CD4-positive, alpha-beta T cell (primary cell): Measurements from ENCODE around the gene C2orf74. TPM values are rescaled to one million over a fixed set of nuclear protein-coding genes. Genes with fewer than 3 reads are reported as not detected.

ENCODE experiments used
- ATAC-seq: fragments of 200-7000 bp; cut with Tn5 transposase; one replicate; pipeline ENCODE4 v1.10.0; 2022; ENCODE audit warnings: mild to moderate bottlenecking; ENCODE audit not compliant: poor library complexity
- CTCF ChIA-PET: fragments of 350-600 bp; sonication (Branson Sonifier 250); formaldehyde crosslinking; loops from one replicate; lab custom pipeline; 2021; ENCODE audit warnings: antibody characterized with exemption, inconsistent platforms; lab: Charles Lee
- POLR2A ChIA-PET: fragments of 350-600 bp; sonication (Branson Sonifier 250); formaldehyde crosslinking; loops from one replicate; lab custom pipeline; 2021; ENCODE audit warnings: antibody characterized with exemption, inconsistent platforms; lab: Charles Lee
- DNase-seq, 14 experiments: peaks; one replicate each; pipeline ENCODE4 v3.0.0-alpha.2; 2013 to 2020; ENCODE audit warnings: mixed read lengths in 2 of 14
- H3K27ac ChIP-seq, 2 donors: one replicate each; pipeline versions ENCODE4 v1.5.1 to v1.7.0; 2013; ENCODE audit warnings: low read length in 2 of 2, low read depth in 1 of 2, mild to moderate bottlenecking in 1 of 2
- H3K27me3 ChIP-seq, 2 experiments: 1 replicate in 1 of 2; 2 replicates in 1 of 2; pipeline versions ENCODE4 v1.6.1 to v1.7.0; 2013; ENCODE audit warnings: low read length in 2 of 2, control low read depth in 1 of 2, mild to moderate bottlenecking in 1 of 2, moderate library complexity in 1 of 2; ENCODE audit not compliant: insufficient read depth in 2 of 2, control insufficient read depth in 1 of 2
- H3K36me3 ChIP-seq: one replicate; pipeline ENCODE4 v1.6.1; 2013; ENCODE audit warnings: low read length, control low read depth; ENCODE audit not compliant: insufficient read depth
- H3K4me1 ChIP-seq: one replicate; pipeline ENCODE4 v1.6.1; 2013; ENCODE audit warnings: low read length, control low read depth; ENCODE audit not compliant: insufficient read depth
- H3K4me3 ChIP-seq: one replicate; pipeline ENCODE4 v1.5.1; 2013; ENCODE audit warnings: mild to moderate bottlenecking, low read length, moderate library complexity
- H3K9me3 ChIP-seq, 2 experiments: 1 replicate in 1 of 2; 2 replicates in 1 of 2; pipeline versions ENCODE4 v1.6.1 to v1.7.0; 2013; ENCODE audit warnings: low read length in 2 of 2, mild to moderate bottlenecking in 2 of 2, control low read depth in 1 of 2, moderate library complexity in 1 of 2; ENCODE audit not compliant: control insufficient read depth in 1 of 2, insufficient read depth in 1 of 2
- H3K27ac Mint-ChIP-seq: one replicate; pipeline ENCODE4 v1.8.0; 2020; ENCODE audit warnings: mixed read lengths
- H3K27me3 Mint-ChIP-seq: one replicate; pipeline ENCODE4 v1.8.0; 2021; ENCODE audit warnings: mixed read lengths
- H3K36me3 Mint-ChIP-seq: one replicate; pipeline ENCODE4 v1.8.0; 2021; ENCODE audit warnings: low read depth, mixed read lengths
- H3K4me1 Mint-ChIP-seq: one replicate; pipeline ENCODE4 v1.8.0; 2021; ENCODE audit warnings: low read depth, mixed read lengths
- H3K4me3 Mint-ChIP-seq: one replicate; pipeline ENCODE4 v1.8.0; 2020; ENCODE audit warnings: mild to moderate bottlenecking, mixed read lengths
- H3K9me3 Mint-ChIP-seq: one replicate; pipeline ENCODE4 v1.8.0; 2020; ENCODE audit warnings: mixed read lengths
- intact Hi-C, 2 experiments: fragments of 100-400 bp; cut with DNase I in 1 of 2; cut with micrococcal nuclease in 1 of 2; formaldehyde crosslinking; loops; one replicate each; pipeline versions ENCODE4 v1.15.1 to v1.9.0; 2023 to 2025; cut with DNase I, micrococcal nuclease
- total RNA-seq, 174 experiments: library from RNA in 2 of 174; stranded (reverse) in 2 of 174; gene quantifications; one replicate each; pipeline ENCODE4 v1.2.3 and lab custom pipeline; 2021 to 2026
- TF ChIP-seq, protein P1 (sequence below): fragments of 200-600 bp; IDR thresholded peaks from one replicate; pipeline ENCODE4 v1.8.0; 2022; ENCODE audit warnings: antibody characterized with exemption, mild to moderate bottlenecking

C2orf74 gene
- total RNA-seq, 2 experiments from 2014 or later = 1.7 to 2.0 TPM

DNA sequence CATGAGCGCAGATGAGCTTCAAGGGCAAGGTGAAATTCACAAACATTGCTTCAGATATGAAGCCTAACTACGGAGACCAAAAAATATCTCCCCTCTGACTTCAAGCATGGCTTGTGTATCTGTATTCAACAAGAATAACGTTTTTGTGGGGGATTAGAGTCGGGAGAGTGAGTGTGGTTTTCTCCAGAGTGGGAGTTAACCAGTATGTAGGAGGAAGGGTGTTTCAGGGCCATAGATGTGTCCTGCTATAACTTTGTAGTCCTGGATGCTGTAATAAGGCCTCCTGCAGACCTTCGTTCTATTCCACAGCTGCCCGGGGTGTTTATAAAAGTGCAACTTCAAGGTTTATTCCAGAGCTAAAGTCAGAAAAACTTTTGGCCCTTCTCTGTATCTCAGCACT lies 12.9 kb upstream of the C2orf74 start:
- Histone ChIP-seq H3K4me3 (no peak overlapping the region), H3K4me1 (peaks cover 12% of the 10 kb centered on the region), H3K27ac (no peak overlapping the region), H3K27me3 (no peaks in the 10 kb centered on the region), H3K9me3 (no peaks in the 10 kb centered on the region), H3K36me3 (peaks cover 10% of the 10 kb centered on the region)
- ChIA-PET CTCF (no interaction called here), POLR2A (interaction anchor here (0.6 kb wide), 1 partner anchor 27 kb away, joined by 3 read pairs; no protein-coding TSS in a partner anchor)
- Mint-ChIP-seq H3K4me1 (peaks cover 7% of the 10 kb centered on the region), H3K27ac (no peak overlapping the region), H3K27me3 (no peaks in the 10 kb centered on the region), H3K9me3 (no peaks in the 10 kb centered on the region), H3K36me3 (peaks cover 41% of the 10 kb centered on the region), H3K4me3 (no peak overlapping the region)
- intact Hi-C loops = loop anchor here in 1 of 2 experiments (10.0 kb wide), 2 partner anchors 134 to 616 kb away; partner anchors contain the start of genes PEX13 and PUS10
- DNase-seq = no peak
- TF ChIP-seq, protein P1, sequence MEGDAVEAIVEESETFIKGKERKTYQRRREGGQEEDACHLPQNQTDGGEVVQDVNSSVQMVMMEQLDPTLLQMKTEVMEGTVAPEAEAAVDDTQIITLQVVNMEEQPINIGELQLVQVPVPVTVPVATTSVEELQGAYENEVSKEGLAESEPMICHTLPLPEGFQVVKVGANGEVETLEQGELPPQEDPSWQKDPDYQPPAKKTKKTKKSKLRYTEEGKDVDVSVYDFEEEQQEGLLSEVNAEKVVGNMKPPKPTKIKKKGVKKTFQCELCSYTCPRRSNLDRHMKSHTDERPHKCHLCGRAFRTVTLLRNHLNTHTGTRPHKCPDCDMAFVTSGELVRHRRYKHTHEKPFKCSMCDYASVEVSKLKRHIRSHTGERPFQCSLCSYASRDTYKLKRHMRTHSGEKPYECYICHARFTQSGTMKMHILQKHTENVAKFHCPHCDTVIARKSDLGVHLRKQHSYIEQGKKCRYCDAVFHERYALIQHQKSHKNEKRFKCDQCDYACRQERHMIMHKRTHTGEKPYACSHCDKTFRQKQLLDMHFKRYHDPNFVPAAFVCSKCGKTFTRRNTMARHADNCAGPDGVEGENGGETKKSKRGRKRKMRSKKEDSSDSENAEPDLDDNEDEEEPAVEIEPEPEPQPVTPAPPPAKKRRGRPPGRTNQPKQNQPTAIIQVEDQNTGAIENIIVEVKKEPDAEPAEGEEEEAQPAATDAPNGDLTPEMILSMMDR = no peak
- no peak for ATAC-seq

DNA sequence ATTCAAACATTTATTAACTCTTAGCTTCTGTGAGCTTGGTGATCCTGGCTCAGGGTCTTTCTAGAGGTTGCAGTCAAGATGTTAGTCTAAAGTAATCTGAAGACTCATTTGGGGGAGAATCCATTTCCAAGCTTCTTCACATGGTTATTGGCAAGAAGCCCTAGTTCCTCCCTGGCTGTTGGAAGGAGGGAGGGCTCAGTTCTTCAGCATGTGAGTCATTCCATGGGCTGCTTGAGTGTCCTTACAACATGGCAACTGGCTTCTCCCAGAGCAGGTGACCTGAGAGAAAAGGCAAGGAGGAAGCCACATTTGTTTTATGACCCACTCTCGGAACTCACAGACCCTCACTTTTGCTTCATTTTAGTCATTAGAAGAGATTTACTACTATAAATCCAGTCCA lies 10.6 kb upstream of the C2orf74 start:
- H3K27me3 ChIP-seq = no peaks in the 10 kb centered on the region
- intact Hi-C loops = no loop called here
- Mint-ChIP-seq H3K36me3 (peaks cover 47% of the 10 kb centered on the region), H3K4me3 (no peak overlapping the region), H3K27ac (no peak overlapping the region), H3K27me3 (no peaks in the 10 kb centered on the region), H3K4me1 (no peaks in the 10 kb centered on the region), H3K9me3 (no peaks in the 10 kb centered on the region)
- DNase-seq (no peak), ATAC-seq (no peak)
- no peaks in the 10 kb centered on the region for H3K4me1 ChIP-seq
- CTCF ChIA-PET = no interaction called here
- TF ChIP-seq, protein P1 = no peak
- no peaks in the 10 kb centered on the region for H3K9me3 ChIP-seq
- no peak overlapping the region for H3K27ac ChIP-seq
- no peak overlapping the region for H3K4me3 ChIP-seq
- POLR2A ChIA-PET = no interaction called here
- peaks cover 10% of the 10 kb centered on the region for H3K36me3 ChIP-seq

DNA sequence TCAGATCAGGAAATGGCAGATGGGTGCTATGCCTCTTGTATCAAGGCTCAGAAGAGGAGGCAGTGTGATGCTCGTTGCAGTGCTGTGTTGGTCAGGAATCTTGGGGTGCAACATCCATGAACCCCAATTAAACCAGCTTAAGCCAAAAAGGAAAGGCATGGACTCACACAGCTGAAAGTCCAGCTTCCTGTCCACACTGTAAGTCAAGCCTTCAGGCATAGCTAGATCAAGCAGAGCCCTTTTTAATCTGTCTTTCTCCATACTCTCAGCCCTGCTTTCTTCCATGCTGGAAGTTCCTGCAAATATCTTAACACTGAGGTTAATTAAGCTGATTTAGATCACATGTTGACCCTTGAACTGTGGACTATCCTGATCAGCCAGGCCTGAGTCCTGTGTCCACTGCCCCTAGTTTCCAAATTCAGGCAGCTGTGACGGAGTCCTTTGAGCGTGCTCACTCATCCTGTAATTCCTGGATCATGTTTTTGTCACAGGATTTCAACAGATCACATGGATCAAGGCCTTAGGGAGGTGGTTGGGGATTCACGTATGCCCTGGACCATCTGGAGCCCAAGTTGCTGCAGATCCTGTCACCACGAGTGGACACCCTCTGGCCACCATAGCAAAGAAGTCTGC lies 4.5 kb upstream of the C2orf74 start:
- TF ChIP-seq, protein P1 = no peak
- no peak overlapping the region for H3K27ac Mint-ChIP-seq
- H3K36me3 ChIP-seq = peaks cover 4% of the 10 kb centered on the region
- DNase-seq (no peak), ATAC-seq (no peak)
- no peaks in the 10 kb centered on the region for H3K27me3 ChIP-seq
- ChIA-PET POLR2A (no interaction called here), CTCF (no interaction called here)
- H3K4me1 ChIP-seq = no peaks in the 10 kb centered on the region
- H3K27ac ChIP-seq = no peak overlapping the region
- no peak overlapping the region for H3K4me3 Mint-ChIP-seq
- intact Hi-C loops = no loop called here
- no peaks in the 10 kb centered on the region for H3K9me3 ChIP-seq
- no peaks in the 10 kb centered on the region for H3K27me3 Mint-ChIP-seq
- H3K36me3 Mint-ChIP-seq = peaks cover 67% of the 10 kb centered on the region
- no peak overlapping the region for H3K4me3 ChIP-seq
- H3K9me3 Mint-ChIP-seq = peaks cover 5% of the 10 kb centered on the region
- H3K4me1 Mint-ChIP-seq = peaks cover 8% of the 10 kb centered on the region
